Activated CD8-positive, alpha-beta T cell treated with anti-CD3 and anti-CD28 coated beads for 36 hours (primary cell): ENCODE data around the gene C5orf15. TPM values are rescaled to one million over a fixed set of nuclear protein-coding genes. Genes with fewer than 3 reads are reported as not detected.

Experiments used
- ATAC-seq: fragments of 200-7000 bp; cut with Tn5 transposase; one replicate; pipeline ENCODE4 v1.10.0; 2021; ENCODE audit warnings: mild to moderate bottlenecking, moderate library complexity
- CTCF ChIA-PET: fragments of 350-600 bp; sonication (Branson Sonifier 250); formaldehyde crosslinking; loops from one replicate; lab custom pipeline; 2021; ENCODE audit warnings: antibody characterized with exemption; lab: Charles Lee
- POLR2A ChIA-PET: fragments of 350-600 bp; sonication (Branson Sonifier 250); formaldehyde crosslinking; loops from one replicate; lab custom pipeline; 2021; ENCODE audit warnings: antibody characterized with exemption; lab: Charles Lee
- DNase-seq: peaks from one replicate; pipeline ENCODE4 v3.0.0-alpha.2; 2020
- H3K27ac Mint-ChIP-seq: one replicate; pipeline ENCODE4 v1.8.0; 2021; ENCODE audit warnings: mild to moderate bottlenecking, mixed read lengths
- H3K27me3 Mint-ChIP-seq: one replicate; pipeline ENCODE4 v1.8.0; 2021; ENCODE audit warnings: mixed read lengths
- H3K36me3 Mint-ChIP-seq: one replicate; pipeline ENCODE4 v1.8.0; 2021; ENCODE audit warnings: low read depth, mixed read lengths
- H3K4me1 Mint-ChIP-seq: one replicate; pipeline ENCODE4 v1.8.0; 2021; ENCODE audit warnings: low read depth, mixed read lengths
- H3K4me3 Mint-ChIP-seq: one replicate; pipeline ENCODE4 v1.8.0; 2021; ENCODE audit warnings: mild to moderate bottlenecking, moderate library complexity, mixed read lengths
- H3K9me3 Mint-ChIP-seq: one replicate; pipeline ENCODE4 v1.8.0; 2021; ENCODE audit warnings: mixed read lengths
- intact Hi-C: fragments of 100-400 bp; cut with micrococcal nuclease; formaldehyde crosslinking; loops from one replicate; pipeline ENCODE4 v1.10.0; 2022
- total RNA-seq, 2 experiments: library from RNA; stranded (reverse); gene quantifications; one replicate each; pipeline ENCODE4 v1.2.3, GENCODE V29; 2021
- TF ChIP-seq, protein P1 (sequence below): fragments of 200-600 bp; IDR thresholded peaks from one replicate; pipeline ENCODE4 v1.8.0; 2022; ENCODE audit warnings: antibody characterized with exemption, mild to moderate bottlenecking

The C5orf15 gene
- total RNA-seq, 2 experiments from 2014 or later, result 27.4 to 30.8 TPM

DNA sequence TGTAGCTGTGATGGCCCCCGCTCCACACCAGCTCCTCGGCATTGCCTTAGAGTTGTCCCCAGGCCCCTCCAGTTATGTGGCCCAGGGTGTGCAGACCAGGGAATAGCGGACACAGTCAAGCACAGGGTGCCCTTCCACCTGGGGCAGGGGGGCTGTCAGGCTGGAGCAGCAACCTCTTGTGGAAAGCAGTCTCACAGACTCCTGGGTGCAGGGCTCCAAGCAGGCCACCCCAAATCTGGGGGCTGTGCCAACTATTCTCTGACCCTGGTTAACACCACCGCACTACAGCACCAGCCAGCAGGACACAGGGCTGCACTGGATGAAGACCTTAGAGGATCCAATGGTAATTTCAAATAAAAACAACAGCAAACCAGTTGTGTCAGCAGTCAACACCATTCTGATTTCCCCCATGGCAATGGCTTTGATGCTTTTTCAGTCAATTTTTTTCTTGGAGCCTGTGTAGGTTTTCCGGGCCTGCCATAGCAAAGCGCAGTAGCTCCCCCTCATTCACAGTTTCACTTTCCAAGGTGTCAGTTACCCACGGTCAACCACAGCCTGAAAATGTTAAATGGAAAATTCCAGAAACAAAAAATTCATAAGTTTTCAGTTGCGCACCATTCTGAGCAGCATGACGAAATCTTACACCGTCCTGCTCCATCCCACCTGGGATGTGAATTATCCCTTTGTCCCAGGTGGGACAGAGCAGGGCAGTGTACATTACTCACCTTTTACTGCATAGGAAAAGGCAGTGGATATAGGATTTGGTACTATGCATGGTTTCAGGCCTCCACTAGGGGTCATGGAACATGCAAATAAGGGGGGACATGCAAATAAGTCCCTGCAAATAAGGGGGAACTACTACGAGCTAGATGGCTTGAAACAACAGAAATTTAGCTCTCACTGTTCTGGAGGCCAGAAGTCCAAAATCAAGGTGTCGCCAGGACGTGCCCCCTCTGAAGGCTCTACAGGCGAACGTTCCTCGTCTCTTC is 49.0 kb downstream of the C5orf15 start:
- H3K27ac Mint-ChIP-seq, result peak overlapping the region; percentile 62
- peaks cover 24% of the 10 kb centered on the region for H3K4me1 Mint-ChIP-seq
- TF ChIP-seq, protein P1, sequence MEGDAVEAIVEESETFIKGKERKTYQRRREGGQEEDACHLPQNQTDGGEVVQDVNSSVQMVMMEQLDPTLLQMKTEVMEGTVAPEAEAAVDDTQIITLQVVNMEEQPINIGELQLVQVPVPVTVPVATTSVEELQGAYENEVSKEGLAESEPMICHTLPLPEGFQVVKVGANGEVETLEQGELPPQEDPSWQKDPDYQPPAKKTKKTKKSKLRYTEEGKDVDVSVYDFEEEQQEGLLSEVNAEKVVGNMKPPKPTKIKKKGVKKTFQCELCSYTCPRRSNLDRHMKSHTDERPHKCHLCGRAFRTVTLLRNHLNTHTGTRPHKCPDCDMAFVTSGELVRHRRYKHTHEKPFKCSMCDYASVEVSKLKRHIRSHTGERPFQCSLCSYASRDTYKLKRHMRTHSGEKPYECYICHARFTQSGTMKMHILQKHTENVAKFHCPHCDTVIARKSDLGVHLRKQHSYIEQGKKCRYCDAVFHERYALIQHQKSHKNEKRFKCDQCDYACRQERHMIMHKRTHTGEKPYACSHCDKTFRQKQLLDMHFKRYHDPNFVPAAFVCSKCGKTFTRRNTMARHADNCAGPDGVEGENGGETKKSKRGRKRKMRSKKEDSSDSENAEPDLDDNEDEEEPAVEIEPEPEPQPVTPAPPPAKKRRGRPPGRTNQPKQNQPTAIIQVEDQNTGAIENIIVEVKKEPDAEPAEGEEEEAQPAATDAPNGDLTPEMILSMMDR, result peak; percentile 17
- no peaks in the 10 kb centered on the region for H3K9me3 Mint-ChIP-seq
- POLR2A ChIA-PET, result no interaction called here
- H3K36me3 Mint-ChIP-seq, result no peaks in the 10 kb centered on the region
- CTCF ChIA-PET, result interaction anchor here (1.0 kb wide), 1 partner anchor 16 kb away, joined by 3 read pairs; no protein-coding TSS in a partner anchor
- ATAC-seq, result peak; percentile 41
- no peak overlapping the region for H3K4me3 Mint-ChIP-seq
- intact Hi-C loops, result no loop called here
- no peaks in the 10 kb centered on the region for H3K27me3 Mint-ChIP-seq
- peak; percentile 23 for DNase-seq

- DNase-seq, result no peak
- ATAC-seq, result no peak
- H3K9me3 Mint-ChIP-seq, result no peaks in the 10 kb centered on the region
- POLR2A ChIA-PET, result interaction anchor here (0.6 kb wide), 1 partner anchor 11 kb away, joined by 3 read pairs; no protein-coding TSS in a partner anchor
- no peak overlapping the region for H3K4me3 Mint-ChIP-seq
- intact Hi-C loops, result no loop called here
- TF ChIP-seq, protein P1, result no peak
- H3K27ac Mint-ChIP-seq, result peak overlapping the region; percentile 28
- H3K4me1 Mint-ChIP-seq, result peaks cover 24% of the 10 kb centered on the region
- no peaks in the 10 kb centered on the region for H3K36me3 Mint-ChIP-seq
- CTCF ChIA-PET, result interaction anchor here (1.0 to 1.1 kb wide), 2 partner anchors 10 to 50 kb away, joined by 3 read pairs; no protein-coding TSS in a partner anchor
- no peaks in the 10 kb centered on the region for H3K27me3 Mint-ChIP-seq
Observed at GRCh38 chr5:133918731-133919130, 49.7 kb downstream of the C5orf15 start.

DNA sequence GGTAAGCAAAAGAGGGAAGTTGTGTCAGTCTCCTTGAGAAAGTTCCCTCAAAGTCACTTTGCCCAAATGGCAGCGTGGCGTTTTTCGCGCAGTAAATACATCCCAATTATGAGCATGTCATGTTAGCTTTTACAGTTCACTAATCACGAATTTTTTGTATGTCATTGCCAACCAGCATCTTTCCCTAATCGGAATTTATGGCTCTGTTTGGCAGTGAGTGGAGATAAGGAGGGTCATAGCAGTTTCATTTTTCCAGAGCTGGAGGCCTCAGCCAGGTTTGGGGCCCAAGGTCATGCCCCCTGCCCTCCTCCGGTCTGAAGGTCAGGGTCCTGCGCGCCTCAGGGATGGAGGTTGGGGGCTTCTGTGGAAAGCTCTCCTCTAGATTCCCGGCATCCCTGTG is 50.1 kb downstream of the C5orf15 start:
- peaks cover 24% of the 10 kb centered on the region for H3K4me1 Mint-ChIP-seq
- H3K9me3 Mint-ChIP-seq, result no peaks in the 10 kb centered on the region
- intact Hi-C loops, result no loop called here
- ATAC-seq (no peak), DNase-seq (no peak)
- ChIA-PET CTCF (interaction anchor here (1.0 to 1.1 kb wide), 2 partner anchors 10 to 49 kb away, joined by 3 read pairs; no protein-coding TSS in a partner anchor), POLR2A (interaction anchor here (0.6 kb wide), 1 partner anchor 11 kb away, joined by 3 read pairs; no protein-coding TSS in a partner anchor)
- H3K27ac Mint-ChIP-seq, result no peak overlapping the region
- H3K27me3 Mint-ChIP-seq, result no peaks in the 10 kb centered on the region
- TF ChIP-seq, protein P1, result no peak
- H3K36me3 Mint-ChIP-seq, result no peaks in the 10 kb centered on the region
- H3K4me3 Mint-ChIP-seq, result no peak overlapping the region

DNA sequence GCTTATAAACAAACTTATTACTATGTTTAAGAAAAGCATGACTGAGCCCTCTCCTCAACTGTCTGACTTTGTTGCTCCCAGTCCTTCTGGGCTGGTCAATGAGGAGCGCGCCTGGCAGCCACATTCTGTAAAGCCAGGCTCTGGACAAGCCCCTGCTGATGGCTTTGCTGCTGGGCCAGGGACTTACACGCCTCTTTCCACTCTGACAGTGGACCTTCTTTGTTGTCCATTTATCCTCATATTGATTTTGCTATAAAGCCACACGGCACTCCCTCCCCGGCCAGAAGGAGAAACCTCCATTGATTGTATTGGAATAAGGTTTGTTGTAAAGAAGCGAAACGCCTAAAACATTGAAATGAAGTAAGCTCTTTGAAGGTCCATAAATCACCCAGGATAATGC is 50.6 kb downstream of the C5orf15 start:
- CTCF ChIA-PET, result interaction anchor here (1.0 to 1.1 kb wide), 4 partner anchors 9 to 62 kb away, joined by 3 read pairs; no protein-coding TSS in a partner anchor
- DNase-seq (no peak), ATAC-seq (no peak)
- TF ChIP-seq, protein P1, result no peak
- Mint-ChIP-seq H3K4me3 (no peak overlapping the region), H3K4me1 (peaks cover 24% of the 10 kb centered on the region), H3K36me3 (no peaks in the 10 kb centered on the region), H3K27me3 (no peaks in the 10 kb centered on the region), H3K9me3 (no peaks in the 10 kb centered on the region), H3K27ac (no peak overlapping the region)
- POLR2A ChIA-PET, result interaction anchor here (1.1 kb wide), 1 partner anchor 12 kb away, joined by 3 read pairs; no protein-coding TSS in a partner anchor
- intact Hi-C loops, result no loop called here
